HG03442 (cell line): ENCODE results near the gene GLIPR1L2.
"Not testable (repeated sequence)": the region's sequence is repeated elsewhere in the genome, so short reads cannot be mapped to it uniquely, and the experiment has no call there.

Experiments used
- ATAC-seq: cut with Tn5 transposase; IDR thresholded peaks from one replicate; pipeline ENCODE4 v1.9.1; 2021; ENCODE audit warnings: mild to moderate bottlenecking, moderate library complexity; ENCODE audit not compliant: unreplicated experiment

GLIPR1L2 gene

DNA sequence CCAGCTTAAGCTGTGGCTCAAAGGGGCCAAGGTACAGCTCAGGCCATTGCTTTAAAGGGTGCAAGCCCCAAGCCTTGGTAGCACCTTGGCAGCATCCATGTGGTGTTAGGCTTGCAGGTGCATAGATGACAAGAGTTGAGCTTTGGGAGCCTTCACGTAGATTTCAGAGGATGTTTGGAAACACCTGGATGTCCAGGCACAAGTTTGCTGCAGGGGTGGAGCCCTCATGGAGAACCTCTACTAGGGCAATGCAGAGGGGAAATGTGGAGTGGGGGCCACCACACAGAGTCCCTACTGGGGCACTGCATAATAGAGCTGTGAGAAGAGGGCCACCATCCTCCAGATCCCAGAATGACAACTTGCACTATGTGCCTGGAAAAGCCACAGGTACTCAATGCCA lies 37.9 kb downstream of the GLIPR1L2 start:
- ATAC-seq = no peak

DNA sequence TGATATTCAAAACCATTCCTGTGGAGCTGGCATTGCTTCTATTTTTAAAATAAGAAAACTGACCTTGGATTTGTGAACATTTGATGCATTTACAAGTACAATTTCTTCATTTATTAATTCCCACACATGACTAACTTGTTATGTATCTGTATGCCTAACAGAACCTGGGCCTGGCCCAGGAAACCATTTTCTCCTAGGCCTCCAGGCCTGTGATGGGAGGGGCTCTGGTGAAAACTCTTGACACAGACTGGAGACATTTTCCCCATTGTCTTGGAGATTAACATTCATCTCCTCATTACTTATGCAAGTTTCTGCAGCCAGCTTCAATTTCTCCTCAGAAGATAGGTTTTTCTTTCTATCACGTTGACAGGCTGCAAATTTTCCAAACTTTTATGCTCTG lies 42.0 kb downstream of the GLIPR1L2 start:
- ATAC-seq = no peak

DNA sequence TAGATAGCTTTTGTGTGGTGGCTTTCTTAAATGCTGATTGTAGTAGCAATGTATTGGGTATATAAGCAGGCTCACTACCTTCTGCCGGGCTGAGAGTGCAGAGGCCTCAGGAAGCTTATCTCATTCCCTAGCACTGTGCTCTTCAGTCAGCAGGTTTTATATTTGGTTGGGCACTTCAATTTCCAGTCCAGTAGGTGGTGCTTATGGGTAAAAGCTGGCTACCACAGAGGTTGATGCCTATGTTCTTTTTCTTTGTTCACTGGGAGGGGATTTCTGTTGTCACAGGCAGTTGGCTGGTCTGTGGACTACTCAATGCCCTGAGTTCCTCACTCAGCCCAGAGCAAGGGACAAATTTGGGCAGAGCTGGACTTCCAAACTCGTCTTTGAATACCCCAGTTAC lies 46.7 kb downstream of the GLIPR1L2 start:
- peak; percentile 63 for ATAC-seq

DNA sequence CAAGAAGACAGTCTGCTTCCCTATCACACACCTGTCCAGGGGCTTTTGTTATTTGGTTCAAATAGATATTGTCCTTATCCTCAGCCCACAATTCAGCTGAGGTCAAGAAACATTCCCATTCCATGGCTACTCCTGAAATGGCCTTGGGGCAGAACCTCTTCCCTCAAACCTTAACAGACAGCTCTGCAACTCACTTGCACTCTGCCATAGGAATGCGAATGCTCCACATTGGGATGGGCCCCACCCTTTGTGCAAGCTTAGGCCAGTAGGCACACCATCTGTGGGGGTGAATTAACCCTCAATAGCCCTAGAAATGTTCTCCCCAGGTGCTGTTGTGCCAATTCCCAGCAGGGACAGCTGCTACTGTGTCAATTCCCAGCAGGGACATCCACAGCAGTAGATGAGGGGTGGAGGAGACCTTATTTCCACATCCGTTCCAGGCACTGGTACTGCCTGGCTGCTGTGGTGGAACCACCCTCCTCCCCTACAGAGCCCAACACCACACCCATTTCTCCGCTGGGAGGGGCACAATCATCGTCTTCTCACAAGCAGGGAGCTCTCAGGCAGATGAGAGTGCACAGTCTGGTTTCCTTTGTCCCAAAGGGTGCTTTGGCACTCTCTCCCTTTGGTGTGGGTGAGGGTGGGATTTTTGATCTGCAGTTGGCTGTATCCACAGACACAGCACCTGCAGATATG lies 47.3 kb downstream of the GLIPR1L2 start:
- ATAC-seq = peak; percentile 38

DNA sequence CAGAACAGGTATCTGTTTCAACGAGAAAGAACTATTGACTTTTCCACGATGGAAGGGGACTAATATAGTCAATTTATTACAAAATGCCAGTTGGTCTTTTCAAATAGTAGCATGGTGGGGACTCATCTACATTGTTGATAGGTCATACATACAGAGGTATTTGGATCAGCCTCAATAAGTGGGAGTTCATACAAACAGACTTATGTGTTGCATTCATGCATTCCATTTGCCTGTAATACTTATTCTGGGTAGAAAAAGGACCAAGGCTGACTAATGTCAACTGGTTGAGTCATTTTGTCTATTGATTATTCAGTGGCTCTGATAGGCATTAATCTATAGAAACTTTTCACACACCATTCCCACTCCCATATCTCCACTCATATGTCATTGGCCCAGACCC lies 48.2 kb downstream of the GLIPR1L2 start:
- no peak for ATAC-seq

DNA sequence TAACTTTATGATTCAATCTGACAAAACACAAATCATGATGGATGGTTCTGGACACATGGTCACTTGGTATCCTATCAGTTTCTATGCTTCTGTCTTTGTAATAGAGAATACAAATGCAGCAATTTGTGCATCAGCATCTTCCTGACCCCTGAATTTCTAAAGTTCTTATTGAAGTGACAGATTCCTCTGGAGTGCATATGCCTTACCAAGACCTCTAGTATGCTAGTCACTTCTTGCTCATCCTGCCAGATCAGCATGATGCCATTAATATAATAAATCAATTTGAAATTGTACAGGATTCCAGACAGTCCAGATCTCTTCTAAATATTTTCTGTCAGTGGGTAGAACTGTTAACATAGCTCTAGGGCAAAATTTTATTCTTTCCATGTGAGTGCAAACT lies 49.0 kb downstream of the GLIPR1L2 start:
- ATAC-seq = no peak

DNA sequence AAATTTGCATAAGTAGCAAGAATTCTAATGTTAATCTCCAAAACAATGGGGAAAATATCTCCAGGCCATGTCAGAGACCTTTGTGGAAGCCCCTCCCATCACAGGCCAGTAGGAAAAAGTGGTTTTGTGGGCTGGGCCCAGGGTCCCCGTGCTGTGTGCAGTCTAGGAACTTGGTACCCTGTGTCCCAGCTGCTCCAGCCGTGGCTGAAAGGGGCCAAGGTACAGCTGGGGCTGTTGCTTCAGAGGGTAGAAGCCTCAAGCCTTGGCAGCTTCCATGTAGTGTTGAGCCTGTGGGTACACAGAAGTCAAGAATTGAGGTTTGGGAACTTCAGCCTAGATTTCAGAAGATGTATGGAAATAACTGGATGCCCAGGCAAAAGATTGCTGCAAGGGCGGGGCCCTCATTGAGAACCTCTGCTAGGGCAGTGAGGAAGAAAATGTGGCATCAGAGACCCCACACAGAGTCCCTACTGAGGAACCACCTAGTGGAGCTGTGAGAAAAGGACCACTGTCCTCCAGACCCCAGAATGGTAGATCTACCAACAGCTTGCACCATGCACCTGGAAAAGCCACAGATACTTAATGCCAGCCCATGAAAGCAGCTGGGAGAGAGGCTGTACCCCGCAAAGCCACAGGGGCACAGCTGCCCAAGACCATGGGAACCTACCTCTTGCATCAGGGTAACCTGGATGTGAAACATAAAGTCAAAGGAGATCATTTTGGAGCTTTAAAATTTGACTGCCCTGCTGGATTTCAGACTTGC lies 51.0 kb downstream of the GLIPR1L2 start:
- not testable (repeated sequence) for ATAC-seq

DNA sequence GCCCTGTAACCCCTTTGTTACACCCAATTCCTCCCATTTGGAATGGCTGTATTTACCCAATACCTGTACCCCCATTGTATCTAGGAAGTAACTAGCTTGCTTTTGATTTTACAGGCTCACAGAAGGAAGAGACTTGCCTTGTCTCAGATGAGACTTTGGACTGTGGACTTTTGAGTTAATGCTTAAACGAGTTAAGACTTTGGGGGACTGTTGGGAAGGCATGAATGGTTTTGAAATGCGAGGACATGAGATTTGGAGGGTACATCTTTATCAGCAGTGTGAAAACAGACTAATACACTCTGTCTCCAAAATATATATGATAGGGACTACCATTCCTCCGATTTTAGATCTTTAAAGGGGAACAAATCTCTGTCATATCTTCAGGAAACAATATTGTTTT lies 51.6 kb downstream of the GLIPR1L2 start:
- not testable (repeated sequence) for ATAC-seq

DNA sequence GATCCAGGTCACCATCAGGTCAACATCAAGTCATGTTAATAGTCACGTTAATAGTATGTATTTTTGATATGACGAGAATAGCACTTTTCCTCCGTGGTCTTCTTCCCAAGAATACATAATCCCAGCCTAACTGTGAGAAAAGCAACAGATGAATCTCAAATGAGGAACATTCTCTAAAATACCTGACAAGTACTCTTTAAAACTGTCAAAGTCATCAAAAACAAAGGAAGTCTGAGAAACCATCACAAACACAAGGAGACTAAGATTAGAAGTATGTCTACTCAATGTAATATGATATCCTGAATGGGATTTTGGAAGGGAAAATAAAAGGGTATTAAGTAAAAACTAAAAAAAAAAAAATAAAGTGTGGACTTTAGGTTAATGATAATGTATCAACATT lies 52.8 kb downstream of the GLIPR1L2 start:
- no peak for ATAC-seq

DNA sequence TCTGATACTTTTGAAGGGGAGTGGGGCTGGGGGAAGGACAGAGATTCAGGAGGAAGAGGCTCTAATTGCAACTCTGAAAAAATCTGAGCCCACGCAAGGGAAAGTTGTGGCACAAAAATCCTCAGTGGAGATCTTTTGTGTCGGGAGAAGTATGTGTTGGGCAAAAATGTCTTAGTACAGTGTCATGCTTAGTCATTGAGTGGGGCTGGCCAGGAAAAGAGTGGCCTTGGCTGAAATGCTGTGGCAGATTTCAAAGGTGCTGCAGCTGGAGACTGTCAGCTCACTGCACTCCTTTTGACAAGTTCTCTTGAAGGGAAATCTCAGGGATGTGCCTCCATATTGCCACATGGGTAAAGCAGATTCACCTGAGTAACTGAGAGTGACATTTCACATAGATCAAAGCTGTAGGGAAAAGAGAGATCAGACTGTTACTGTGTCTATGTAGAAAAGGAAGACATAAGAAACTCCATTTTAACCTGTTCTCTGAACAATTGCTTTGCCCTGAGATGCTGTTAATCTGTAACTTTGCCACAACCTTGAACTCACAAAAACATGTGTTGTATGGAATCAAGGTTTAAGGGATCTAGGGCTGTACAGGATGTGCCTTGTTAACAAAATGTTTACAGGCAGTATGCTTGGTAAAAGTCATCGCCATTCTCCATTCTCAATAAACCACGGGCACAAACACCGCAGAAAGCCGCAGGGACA lies 53.7 kb downstream of the GLIPR1L2 start:
- no peak for ATAC-seq

DNA sequence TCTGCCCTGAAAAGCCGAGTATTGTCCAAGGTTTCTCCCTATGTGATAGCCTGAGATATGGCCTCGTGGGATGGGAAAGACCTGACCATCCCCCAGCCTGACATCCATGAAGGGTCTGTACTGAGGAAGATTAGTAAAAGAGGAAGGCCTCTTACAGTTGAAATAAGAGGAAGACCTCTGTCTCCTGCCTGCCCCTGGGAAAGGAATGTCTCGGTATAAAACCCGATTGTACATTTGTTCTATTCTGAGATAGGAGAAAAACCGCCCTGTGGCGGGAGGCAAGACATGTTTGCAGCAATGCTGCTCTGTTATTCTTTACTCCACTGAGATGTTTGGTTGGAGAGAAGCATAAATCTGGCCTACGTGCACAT lies 54.2 kb downstream of the GLIPR1L2 start:
- ATAC-seq = not testable (repeated sequence)

DNA sequence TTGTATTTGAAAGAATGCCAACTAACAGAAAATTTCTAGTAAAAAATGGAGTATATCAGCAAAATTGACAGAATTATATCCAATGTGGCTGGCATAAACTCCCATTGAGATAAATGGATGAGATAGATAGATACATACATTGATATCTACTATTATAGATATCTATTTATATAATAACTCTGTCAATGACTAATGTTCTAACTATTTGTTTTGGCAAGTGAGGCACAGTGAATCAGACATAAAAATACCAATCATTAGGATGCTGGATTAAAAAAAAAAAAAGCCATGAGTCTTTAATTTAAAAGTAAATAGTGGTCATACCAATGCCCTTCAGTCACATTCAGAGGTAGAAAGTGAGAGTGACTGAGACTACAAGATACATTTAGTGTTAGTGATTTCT lies 56.0 kb downstream of the GLIPR1L2 start:
- no peak for ATAC-seq

DNA sequence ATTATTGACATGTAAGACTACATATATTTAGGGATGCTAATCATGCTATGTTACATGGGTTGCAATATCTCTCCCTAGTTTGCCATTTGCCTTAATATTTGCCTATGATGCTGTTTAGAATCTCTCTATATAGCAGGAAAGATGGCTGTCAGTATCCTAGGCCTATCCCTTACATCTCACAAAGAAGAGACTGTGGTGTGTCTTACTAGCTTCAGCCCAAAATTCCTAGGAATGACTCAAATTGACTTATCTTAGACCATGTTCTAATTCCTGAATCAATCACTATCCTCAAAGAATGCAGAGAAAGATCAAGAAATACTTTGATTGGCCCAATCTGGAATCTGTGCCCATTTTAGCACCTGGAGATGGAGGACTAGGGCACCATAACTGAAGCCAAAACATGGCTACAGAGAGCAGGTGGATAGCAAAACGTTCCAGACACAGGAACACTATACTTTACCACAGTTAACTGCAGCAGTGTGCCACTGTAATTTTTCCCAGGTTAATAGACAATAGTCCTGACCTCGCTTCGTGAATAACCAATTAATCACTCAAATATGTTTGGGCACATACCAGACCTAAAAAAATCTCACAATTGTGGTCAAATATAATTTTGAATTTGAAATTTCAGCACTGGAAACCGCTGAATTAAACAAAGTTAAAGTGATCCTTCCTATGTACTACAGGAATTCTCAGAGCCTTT lies 57.0 kb downstream of the GLIPR1L2 start:
- no peak for ATAC-seq

DNA sequence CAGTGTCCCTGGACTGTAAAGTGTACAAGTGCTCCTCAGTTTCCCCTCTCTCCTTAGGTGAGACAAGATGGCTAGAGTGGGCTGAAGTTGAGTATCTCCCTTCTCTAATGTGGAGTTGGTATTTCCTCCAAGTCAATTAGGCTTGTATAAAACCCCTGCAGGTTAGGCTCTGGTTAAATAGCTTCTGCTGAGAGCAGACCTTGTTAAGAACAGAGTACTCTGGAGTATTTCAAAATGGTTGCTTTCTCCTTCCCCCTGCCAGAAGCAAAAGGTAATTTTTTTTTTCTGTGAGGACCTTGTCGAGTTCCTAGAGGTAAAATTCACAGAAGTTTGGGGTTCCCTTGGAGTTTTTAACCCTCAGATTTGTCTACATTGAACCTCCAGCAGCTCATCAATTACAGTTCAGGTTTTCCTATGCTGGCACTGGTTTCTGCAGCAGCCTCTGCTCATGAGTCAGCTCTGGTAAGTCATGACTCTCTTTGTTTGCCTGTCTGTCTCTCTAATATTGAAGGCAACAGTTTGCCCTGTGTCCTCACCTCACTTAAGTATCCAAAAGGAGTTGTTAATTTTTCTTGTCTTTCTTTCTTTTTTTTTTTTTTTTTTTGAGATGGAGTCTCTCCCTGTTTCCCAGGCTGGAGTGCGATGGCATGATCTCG lies 61.9 kb downstream of the GLIPR1L2 start:
- ATAC-seq = no peak

DNA sequence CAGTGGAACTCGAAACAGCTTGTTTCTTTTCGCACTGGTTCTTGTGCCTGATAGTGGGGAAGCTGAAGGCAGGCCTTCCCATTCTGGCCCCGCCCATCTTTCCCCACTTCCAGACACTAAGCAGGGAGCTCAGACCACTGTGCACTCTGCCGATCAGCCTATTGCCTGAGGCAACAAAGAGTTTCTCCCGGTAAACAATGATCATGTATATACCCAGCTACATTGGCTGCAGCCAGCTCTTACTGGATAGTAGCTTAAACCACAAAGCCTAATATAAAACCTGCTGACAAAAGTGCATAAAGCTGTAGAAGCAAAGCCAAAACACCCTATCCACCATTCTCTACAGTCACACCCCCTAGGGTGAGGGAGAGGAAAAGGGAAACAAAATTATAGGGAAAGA lies 65.0 kb downstream of the GLIPR1L2 start:
- ATAC-seq = no peak

DNA sequence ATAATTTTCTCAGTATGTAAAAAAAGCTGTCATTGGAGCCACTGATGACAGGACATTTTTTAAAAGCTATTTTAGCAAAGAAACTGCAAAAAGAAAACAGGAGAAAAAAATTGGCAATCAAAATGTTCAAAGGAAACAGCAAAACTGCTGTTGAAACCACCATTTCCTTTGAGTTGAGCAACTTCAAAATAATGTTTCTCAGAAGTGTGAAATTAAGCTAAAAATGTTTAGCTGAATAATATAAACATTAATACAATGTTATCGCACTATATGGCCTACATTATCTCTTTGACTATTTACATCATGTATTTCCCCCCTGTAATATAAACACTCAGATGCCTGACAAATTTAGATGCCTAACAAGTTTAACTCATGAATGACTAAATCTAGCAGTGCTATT lies 66.3 kb downstream of the GLIPR1L2 start:
- no peak for ATAC-seq

DNA sequence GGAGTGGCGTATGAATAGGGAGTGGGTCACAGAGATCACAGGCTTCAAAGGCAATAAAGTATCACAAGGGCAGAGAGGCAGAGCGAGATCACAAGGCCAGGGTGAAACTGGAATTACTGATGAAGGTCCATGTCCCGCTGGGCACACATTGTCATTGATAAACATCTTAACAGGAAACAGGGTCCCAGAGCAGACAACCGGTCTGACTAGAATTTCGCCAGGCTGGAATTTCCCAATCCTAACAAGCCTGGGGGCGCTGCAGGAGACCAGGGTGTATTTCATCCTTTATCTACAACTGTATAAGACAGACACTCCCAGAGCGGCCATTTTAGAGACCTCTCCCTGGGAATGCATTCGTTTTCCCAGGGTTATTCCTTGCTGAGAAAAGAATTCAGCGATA lies 67.0 kb downstream of the GLIPR1L2 start:
- not testable (repeated sequence) for ATAC-seq

DNA sequence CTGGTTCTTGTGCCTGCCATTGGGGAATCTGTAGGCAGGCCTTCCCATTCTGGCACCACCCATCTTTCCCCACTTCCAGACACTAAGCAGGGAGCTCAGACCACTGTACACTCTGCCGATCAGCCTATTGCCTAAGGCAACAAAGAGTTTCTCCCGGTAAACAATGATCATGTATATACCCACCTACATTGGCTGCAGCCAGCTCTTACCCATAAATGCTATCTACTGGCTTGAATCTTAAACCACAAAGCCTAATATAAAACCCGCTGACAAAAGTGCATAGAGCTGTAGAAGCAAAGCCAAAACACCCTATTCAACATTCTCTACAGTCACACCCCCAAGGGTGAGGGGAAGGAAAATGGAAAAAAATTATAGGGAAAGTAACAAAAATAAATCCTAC lies 68.9 kb downstream of the GLIPR1L2 start:
- ATAC-seq = no peak

DNA sequence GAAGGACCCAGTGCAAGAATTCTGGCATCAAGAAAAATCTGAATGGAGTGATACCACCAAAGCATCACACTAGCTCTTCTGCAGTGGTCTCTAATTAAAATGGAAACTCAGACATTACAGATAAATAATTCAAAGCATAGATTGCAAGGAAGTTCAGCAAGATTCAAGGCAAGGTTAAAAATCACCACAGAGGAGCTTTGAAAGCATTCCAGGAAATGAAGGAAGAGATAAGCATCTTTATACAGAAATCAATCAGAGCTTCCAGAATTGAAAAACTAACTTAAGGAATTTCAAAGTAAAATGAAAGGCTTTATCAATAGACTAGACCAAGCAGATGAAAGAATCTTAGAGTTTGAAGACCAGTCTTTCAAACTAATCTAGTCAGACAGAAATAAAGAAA lies 69.3 kb downstream of the GLIPR1L2 start:
- no peak for ATAC-seq

DNA sequence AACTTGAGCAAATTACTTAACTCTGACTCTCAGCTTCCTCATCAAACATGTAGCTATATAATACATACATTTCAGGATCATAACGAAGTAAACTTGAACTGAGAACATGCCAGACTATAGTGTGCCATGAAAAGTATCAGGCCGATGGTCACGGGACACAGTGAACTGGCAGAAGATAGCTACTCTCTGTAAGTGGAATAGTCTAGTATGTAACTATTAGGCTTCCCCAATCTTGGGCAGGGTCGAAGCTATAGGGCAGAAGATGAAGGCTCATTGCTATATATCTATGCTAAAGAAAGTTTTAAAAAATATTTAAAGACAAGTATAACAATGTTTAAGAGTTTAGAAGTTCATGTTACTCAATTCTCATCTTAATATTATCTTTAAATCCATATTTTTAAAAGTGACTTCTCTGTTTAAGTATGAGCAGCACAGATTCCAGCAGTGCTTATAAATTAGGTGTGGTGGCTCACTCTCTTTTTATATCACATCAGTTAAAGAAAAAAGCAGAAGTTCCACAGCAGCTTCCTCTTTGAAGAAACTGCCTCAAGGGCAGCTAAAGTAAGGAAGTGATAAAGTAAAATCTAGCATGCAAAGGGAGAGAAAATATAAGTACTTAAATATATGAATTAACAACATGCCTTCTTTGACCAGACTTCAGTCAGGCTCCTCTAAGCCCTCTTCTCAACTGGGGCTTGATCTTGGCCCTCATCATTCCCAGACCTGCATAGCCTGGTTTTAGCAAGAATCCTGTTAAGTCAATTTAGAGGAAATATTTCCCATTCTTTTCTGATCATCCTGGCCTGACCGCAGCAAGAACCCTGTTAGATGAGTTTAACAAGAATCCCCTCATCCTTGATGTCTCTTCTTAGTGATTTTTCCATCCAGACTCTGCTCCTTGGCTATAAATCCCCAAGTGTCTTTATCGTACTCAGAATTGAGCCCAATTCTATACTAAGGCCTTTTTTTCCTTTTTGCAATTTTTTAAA lies 81.3 kb downstream of the GLIPR1L2 start:
- ATAC-seq = peak; percentile 68
